H1 (cell line): ENCODE data around the gene NCOA6. TPM values are rescaled to one million over a fixed set of nuclear protein-coding genes. Genes with fewer than 3 reads are reported as not detected.

Experiments
- CHD7 ChIP-seq: fragments of 300-600 bp; sonication (generic); IDR thresholded peaks from 2 replicates; pipeline ENCODE4 v1.7.1; 2012; ENCODE audit warnings: low read length, moderate library complexity, mild to moderate bottlenecking, inconsistent platforms; ENCODE audit not compliant: insufficient replicate concordance
- JUND ChIP-seq: IDR thresholded peaks from 2 replicates; pipeline ENCODE4 v1.6.1; 2011; ENCODE audit warnings: mild to moderate bottlenecking, improper control_type of control experiment, low read length
- NRF1 ChIP-seq: IDR thresholded peaks from 2 replicates; pipeline ENCODE4 v1.6.1; 2011; ENCODE audit warnings: mild to moderate bottlenecking, low read depth, low read length, improper control_type of control experiment
- polyA plus RNA-seq, 7 experiments: library from polyadenylated mRNA; depleted of rRNA in 3 of 7; stranded (reverse) in 5 of 7; unstranded in 2 of 7; fragments of >200 nt in 5 of 7; fragments of 200-250 nt in 2 of 7; gene quantifications; 1 replicate in 5 of 7; 2 replicates in 1 of 7; 4 replicates in 1 of 7; pipeline versions ENCODE4 v1.2.1 to v1.2.3, GENCODE V29; 2011 to 2013; ENCODE audit warnings: missing spikeins in 2 of 7, mixed read lengths in 2 of 7
- total RNA-seq: library from RNA; stranded (reverse); fragmentation: NEBNext Ultra II Directional; extraction: Animal tissue kit (Norgen Biotek cat#: 25700); gene quantifications from 2 replicates; pipeline ENCODE4 v1.2.1, GENCODE V29; 2021

Gene NCOA6
- total and polyA plus RNA-seq, 2 of the 8 experiments (the other 6 are each of a cell fraction or from before 2014, with no cell fraction given): 9.0 to 9.5 TPM

DNA sequence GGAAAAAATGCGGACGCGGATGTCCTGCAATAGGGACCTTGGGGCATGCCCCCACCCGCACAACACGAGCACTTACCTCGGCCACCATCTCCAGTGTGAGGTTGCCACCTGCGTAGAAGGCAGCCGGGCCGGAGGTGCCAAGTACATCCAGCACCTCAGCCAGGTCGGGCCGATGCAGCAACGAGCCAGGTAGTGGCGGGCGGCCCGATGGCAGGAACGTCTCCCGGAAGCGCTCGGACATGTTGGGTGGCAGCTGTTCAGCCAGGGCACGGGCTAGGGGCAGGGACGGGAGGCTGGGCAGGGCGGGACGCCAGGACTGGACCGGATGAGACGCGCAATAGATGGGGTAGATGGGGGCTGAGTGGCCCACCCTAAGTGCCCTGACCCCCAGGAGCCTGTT lies 33.9 kb upstream of the NCOA6 start (continued):
- no peak for TF ChIP-seq CHD7
- TF ChIP-seq NRF1: no peak
- no peak for TF ChIP-seq JUND
